Measurements from ENCODE around the gene POLG.

Gene POLG

DNA sequence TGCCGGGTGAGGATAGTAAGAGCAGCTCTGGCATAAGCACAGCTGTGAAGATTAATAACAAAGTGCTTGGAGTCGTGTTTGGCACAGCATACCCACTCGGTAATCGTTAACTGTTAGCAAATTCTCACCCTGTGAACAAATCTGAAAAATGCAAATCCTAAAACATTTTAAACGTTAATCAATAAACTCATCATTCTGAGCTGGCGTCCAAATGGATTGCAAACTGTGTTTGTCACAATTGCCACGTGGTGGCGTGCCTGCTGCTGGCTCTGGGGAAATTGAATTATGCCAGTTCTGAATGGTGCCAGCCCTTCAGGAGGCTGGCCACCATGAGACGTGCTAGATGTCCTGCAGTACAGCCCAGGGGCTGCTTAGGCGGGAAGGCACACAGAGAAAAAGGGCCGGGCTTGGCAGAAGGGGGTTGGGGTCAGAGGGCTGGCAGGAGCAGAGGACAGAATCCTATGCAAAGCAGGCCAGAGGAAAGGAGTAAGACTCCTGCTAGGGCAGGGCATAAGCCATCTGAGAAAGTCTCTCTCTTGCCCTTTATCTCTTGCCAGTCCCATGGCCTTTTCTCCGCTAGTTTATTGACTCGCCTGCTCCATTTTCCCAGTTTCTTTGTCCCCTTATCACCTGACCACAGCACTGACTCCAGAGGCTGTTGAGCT, 22.1 kb upstream of the POLG start:
- DNase-seq (ENCODE audit: low read depth): no peak

DNA sequence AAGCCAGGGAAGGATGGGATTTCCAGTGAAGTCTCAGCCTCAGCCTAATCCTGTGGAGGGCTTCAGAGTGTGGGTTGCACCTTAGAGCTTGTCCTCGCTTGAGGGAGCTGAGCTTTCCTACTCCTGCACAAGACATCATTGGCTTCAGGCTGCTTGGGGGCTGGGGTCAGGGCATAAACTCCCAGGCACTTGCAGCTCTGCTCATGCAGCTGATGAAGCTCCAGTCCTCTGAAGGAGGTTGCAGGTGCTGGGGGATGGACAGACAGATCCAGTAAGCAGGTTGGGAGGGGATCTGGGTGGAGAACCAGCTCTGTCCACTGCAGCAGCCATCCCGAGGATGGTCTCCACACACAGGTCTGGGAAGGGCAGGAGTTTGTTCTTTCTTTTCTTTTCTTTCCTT, 19.4 kb upstream of the POLG start:
- DNase-seq (ENCODE audit: low read depth): no peak

DNA sequence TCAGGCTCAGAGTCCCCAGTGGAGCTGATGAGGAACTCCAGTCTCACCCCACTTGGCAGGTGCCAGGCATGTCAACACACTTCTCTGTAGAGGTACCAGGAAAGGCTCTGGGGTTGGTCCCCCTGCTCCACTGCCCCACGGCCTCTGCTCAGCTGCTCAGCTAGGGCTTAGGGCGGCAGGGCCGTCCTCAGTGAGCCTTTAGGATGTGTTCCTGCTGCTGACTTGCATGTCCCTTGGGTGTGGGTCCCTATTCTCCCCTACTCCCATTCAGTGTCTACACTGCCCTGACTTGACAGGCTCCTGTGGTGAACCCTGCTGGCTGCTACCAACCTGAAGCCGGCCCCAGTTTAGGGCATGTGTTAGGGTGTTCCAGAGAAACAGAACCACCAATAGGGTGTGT, 17.9 kb upstream of the POLG start:
- DNase-seq (ENCODE audit: low read depth): no peak

DNA sequence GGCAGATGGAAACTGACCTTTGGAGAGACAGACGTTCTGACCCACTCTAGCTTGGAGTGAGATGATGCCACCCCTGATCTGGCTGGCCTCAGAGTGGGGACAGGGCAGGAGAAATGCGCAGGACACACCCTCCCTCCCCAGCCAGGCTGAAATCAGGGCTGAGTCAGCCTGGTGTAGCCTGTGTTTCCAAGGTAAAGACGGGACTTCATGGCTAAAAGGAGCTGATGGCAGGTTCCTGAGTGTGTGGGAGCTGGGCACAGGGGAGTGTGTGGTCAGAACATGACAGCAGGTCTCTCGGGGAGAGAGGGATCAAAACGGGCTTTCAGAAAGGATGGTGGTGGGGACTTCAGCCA, 14.6 kb upstream of the POLG start:
- DNase-seq (ENCODE audit: low read depth): no peak

DNA sequence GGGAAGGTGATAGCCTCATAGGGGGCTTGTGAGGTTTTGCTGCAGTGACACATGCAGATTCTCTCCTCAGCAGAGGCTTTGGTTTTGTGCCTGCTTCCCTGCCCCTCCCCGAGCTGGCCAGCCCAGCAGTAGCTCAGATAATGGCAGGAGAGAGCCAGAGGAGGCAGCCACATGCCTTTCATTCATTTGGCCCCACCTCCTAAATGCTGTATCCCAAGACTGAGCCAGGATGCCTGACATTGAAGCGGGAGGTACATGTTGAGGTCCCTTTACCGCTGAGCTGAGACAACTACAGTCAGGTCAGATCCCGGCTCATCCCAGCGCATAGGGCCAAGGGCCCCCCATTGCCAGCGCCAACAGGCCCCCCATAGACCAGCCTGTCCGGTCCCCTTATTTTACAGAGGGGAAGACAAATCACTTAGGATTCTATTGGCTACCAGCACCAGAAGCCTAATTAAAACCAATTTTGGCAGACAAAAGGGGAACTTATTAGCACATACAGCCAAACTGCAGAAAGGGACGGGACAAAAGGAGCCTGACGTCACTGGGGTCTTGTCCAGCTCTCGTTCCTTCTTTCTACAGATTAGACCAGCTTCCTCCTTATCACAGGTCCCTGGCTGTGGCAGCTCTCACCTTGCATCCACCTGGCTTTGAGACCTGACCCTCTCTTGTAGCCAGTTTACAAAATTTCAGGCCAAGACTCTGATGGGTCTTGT, 12.1 kb upstream of the POLG start:
- no peak for DNase-seq (ENCODE audit: low read depth)

DNA sequence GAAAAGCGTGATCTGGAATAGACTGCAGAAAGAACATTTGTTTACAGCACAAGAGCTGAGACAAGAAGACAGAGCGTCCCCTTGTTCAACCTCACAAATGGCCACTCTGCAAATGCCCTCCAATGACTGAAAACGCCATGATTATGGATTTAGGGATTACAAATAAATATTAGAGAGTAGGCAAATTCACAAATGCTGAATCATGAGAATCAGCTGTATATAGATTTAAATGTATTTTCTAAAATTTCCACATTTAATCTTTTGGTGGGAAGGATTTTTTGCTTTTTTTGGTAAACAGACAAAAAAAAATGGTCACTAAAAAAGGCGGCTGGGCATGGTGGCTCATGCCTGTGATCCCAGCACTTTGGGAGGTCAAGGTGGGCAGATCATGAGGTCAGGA, 10.6 kb upstream of the POLG start:
- DNase-seq (ENCODE audit: low read depth): no peak

DNA sequence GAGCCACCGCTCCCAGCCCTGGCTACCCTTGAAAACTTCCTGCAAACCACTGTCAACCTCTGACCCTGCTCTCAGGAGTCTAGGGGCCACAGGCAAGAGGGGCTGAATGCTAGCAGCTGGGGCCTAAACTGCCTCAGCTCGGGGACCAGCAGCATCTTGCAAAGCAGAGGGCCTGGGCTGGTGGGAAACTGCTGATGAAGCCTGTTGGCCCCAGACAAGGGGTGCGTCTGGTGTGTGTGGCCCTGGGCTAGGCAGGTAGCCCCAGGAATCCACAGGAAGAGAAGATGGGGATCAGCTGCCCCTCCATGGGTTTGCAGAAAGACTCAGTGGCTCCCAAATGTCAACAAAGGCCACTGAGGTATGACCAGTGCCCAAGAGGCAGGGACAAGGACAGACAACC, 8.2 kb upstream of the POLG start:
- DNase-seq (ENCODE audit: low read depth): no peak

DNA sequence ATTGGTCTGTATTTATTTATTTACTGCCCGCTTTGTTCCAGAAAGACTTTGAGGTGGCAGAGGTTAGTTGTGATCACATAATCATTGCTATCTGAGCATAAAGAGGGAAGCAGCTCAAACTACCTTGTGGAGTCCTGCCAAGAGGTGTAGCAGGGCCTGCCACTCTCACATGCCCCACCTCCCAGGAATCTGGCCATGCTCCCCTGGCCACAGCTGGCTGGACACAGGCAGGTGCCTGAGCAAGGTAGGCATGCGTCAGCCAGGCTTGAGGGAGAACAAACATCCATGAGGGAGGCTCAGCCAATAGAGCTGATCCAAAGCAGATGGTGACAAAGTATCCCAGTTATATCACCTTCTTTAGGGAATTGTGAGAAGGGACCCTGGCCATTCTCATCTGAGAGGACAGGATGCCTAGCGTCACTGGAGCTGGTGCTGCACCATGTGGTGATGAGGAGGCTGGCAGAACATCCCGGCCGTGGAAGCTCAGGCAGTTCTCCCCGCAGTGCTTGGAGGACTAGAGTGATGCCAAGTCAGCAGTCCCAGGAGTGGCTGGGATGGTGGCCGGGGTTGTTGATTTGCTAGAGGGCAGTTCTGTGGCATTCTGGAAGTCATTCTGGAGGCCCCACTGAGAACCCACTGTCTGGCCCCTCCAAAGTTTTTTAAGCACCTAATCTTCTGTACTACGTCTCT, 6.8 kb upstream of the POLG start:
- no peak for DNase-seq (ENCODE audit: low read depth)

DNA sequence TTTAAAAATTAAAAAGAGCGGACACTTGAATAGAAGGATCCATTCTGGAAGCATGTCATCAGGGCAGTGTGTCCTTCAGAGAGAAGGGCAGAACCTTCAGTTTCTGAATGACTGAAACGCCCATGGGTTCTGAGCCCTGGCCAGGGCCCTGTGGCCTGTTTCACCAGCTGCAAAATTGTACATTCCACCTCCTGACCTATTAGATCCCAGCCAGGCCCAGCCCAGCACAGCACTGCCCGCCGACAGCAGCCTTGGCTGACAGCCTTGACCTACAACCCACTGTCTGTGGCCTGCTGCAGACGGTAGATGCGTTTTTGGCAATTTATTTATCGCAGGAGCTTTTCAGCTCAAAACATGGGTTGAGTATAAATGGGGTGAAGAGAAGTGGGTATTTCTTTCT, 5.9 kb upstream of the POLG start:
- DNase-seq (ENCODE audit: low read depth): no peak

DNA sequence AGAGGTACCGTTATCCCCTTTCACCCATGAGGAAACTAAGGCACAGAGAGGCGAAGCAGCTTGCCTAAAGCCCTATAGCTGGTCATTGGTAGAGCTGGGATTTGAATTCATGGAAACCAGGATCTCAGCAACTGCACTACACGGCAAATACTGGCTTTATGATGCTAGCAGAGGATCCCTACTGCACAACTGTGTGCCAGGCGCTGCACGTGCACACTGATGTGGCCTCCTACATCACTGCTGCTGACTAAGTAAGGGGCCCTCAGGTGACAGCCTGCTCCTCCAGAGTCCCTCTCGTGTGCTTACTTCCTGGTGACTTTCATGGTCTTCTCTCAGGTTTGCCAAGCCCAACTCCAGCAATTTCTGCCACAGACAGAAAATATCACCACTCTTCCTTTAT, 3.4 kb upstream of the POLG start:
- no peak for DNase-seq (ENCODE audit: low read depth)

DNA sequence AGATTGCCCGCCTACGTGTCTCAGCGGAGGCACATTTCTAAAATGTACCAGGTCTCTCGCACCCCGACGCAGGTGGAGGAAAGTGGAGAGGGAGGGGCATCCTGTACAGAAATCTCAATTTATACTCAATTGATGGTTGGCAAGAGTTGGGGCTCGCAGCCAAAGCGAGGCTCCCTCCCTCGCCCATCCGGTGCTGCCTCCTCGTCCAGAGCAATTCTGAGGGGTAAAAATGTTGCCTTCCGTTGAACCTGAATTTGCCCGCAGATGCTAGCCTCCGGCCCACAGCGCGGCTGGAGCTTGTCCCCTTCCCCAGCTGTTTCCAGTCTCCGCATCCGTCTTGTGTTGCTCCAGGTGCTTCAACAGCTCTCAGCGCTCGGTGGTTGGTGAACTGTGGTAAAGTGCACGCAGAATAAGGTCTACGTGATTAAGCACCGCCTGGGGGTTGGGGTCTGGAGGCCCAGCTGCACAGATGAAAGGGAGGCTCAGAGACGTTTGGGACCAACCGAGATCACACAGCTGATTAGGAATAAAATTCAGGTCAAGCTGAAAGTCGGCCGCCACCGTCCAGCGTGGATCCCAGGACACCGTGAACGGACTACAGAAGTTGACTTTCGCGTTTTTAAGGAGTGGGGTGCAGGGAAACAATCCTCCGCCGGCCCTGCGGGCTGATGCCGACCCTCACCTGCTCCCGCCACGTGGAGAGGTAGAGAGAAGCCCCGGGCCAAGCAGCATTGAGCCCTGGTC, 846 bp upstream of the POLG start:
- no peak for DNase-seq (ENCODE audit: low read depth)

DNA sequence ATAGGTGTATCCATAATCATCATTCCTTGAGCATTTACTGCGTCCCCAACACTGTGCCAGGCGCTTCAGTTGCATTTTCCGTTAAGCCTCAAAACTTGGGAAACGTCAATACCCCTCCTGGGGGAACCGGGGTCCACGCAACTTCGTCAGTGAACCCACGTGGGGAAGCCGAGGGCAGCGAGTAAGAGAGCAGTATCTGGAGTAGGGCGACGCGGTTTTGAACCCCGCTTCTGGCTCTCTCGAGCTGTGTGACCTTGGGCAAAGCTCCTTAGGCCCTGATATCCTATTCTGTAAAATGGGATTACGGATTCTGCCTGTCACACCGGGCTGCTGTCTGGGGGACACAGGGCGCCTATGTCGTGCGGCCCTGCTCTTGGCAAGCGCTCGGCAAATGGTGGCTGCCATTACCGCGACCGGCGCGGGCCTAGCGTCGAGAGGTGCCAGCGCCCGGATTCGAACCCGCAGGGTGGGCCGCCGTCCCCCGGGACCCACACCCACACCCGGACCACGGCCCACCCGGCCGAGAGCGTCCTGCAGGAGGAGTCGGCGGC, 590 bp downstream of the POLG start:
- no peak for DNase-seq (ENCODE audit: low read depth)

DNA sequence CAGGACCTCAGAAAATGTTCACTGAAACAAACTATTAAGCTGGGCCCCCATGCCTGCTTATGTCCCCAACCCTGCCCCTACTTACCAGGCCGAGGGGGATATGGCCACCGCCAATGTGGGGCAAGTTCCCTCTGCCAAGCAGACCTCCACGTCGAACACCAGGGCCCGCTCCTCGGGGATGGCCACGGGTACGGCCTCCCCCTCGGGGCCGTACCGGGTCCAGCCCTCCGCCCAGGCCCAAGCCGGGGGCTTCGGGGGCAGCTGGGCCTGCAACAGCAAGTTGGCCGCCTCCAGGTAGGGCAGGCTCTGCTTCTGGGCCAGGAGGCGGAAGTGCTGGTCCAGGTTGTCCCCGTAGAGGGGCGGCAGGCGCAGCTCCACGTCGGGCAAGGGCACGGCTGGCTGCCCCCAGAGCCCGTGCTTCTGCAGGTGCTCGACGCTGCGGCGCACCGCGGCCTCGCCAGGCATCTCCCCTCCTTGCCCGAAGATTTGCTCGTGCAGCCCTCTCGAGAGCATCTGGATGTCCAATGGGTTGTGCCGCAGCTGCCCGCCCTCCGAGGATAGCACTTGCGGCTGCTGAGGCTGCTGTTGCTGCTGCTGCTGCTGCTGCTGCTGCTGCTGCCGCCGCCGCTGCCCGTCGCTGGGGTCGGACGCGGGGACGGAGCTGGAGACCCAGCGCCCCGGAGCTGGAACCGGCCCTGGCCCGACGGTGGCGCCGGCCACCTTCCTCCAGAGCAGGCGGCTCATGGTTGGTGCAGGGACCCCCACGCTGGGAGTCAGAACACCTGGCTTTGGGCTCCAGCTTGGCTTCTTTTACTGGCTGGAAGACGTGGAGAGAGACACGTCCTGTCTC, 1.4 kb downstream of the POLG start:
- no peak for DNase-seq (ENCODE audit: low read depth)

DNA sequence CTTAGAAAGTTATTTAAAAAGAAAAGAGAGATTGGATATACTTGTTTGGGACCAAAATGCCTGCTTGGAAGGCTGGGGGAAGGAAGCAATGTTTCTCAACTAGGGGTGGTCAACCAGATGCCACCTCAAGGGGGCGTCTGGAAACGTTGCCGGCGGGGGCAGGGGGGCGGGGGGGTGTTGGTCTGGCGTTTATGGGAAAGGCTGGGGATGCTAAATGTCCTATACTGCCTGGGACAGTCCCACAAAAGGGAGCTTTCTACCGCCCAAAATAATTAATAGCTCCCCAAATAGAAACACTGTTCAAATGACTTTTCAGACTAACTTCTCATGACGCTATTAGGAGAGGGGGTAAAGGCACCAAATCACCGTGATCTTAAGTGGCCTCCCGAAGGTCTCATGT, 2.2 kb downstream of the POLG start:
- no peak for DNase-seq (ENCODE audit: low read depth)

DNA sequence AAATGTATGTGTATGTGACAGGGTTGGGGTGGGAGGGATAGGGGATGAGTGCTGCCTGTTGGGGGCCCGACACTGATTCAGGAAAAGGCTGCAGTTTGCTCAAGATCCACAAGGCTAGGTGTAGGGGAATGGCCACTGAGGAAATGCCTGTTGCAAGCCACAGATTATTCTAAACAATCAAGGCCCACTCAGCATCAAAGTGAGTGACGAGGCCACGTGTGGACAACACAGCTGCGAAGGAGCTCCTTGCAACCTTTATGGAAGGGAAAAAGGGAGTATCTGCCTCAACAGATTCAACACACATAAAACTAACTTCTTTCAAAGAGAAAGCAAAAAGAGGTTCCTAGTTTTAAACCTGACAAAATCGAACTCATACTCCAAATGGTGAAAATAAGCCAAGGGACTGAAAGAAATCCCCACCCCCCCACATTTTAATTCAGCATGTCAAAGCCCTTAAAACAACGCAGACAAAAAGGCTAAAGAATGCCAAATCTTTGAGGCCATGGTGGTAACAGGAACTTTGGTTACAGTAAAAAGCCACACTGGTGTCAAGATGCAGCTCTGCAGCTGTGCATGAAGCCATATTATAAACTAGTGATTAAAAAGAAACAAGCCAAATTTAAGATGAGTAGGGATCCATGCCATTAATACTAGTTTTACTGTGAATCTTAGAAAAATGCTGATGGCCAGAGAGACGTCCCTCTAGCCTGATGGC, 3.6 kb downstream of the POLG start:
- no peak for DNase-seq (ENCODE audit: low read depth)

DNA sequence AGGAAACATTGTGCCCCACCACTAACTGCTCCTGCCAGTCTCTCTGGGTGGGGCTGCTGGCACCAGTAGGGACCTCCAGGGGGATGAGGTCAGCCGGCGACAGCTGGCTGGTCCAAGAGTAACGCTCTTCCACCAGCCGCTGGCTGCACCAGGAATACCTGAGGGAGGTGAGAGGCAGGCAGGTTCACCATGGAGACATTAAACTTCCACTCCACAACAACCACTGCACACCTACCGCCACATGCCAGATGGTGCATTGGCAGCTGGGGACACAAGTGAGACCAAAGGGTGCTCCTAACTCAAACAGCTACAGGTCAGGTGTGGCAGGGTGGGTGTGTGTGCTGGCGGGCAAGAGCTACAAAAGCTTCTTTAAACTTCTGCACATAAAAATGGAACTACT, 4.5 kb downstream of the POLG start:
- no peak for DNase-seq (ENCODE audit: low read depth)

DNA sequence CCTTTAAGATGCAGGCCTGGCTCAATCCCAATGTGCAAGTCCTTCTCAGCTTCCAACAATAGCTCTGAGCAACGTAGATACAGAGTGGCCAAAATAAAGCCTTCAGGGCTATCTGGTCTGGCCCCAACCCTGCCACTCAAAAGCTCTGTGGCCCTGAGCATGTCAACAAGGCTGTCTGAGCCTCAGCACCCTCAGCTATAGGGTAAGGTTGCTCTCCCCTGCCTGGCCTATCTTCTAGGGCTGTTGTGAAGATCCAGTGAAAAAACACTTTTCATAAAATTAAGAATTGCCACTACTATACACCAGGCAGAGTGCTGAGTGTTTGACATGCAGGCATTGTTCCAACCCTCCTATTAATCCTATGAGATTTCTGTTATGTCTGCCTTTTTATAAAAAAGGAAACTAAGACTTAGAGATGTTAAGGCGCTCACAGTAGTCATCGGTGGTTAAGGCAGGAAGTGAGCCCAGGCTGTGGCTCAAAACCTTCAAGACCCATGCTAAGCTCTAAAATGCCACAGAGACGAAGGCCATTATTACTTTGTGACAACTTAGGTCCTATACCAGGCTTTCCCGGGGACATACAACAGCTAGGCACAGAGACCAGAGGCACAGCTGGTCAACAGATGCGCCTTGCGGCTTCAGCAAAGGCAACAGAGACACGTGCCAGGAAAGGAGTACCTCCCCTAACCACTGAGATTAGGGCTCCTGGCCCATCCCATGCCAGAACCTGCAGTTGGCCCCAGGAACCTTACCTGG, 5.1 kb downstream of the POLG start:
- no peak for DNase-seq (ENCODE audit: low read depth)

DNA sequence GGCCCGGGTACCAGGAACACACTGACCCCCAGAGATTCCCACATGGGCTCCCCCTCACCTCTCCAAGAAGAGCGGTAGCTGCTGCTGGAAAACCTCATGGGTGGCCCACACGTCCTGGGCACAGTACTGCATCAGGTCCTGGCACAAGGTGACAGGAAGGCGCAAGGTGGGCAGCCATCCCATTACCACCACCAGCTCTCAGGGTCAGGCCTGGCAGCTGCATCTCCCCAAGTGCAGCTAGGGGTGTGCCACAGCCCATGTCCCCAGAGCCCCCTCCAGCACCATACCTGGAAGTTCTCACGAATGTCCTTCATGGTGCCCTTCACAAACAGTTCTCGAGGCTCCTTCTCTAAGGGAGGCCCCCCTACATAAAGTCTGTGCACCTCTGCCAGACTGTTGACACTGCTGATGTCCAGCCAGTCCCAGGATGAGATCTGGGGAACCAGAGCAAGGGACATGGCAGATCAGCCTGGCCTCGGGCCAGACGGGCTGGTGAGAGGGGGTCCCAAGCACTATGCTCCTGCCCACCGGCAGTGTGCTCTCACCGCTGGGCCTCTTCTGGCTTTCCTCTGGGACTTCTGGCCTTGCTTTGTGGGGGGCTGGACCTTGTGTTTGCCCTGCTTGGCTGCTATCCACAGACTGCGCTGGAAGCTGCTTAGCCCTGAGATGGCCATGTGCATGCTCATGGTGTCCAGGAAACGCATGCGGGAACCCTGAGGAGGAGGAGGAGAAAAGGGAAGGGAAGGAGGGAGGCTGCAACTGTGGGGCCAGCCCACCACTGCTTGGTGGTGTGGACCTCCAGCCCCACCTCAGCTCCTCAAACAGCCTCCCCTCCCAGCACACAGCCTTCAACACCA, 6.0 kb downstream of the POLG start:
- DNase-seq (ENCODE audit: low read depth): no peak

DNA sequence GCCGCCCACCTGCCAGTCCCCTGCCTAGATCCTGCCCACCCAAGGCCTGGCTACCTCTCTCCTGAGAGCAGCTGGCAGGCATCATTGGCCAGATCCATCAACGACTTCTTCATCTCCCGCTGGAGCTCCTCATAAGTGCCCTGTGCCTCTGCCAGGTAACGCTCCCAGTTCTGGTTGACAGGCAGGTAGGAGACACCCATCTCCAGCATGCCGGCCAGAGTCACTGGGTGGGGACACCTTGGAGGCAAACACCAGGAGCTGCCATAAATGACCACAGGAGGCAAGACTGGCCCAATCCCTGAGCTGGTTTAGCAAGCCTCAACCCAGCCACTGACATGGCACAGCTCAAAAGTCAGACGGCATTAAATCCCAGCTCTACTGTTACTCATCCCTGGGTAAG, 7.5 kb downstream of the POLG start:
- DNase-seq (ENCODE audit: low read depth): no peak

Data from stimulated activated CD8-positive, alpha-beta memory T cell treated with anti-CD3 and anti-CD28 coated beads, Interleukin-4, amount 100 ng/mL, for 24 hours (primary cell).